GM21381 (cell line): Measurements from ENCODE around the gene ARHGAP35.
"Not testable (repeated sequence)": the region's sequence is repeated elsewhere in the genome, so short reads cannot be mapped to it uniquely, and the experiment has no call there.

Source experiments
- ATAC-seq: cut with Tn5 transposase; IDR thresholded peaks from one replicate; pipeline ENCODE4 v1.9.1; 2021; ENCODE audit warnings: mild to moderate bottlenecking, moderate library complexity; ENCODE audit not compliant: unreplicated experiment

Gene ARHGAP35

GRCh38 chr19:46867170-46867569 lies 6.4 kb downstream of the ARHGAP35 start:
- no peak for ATAC-seq

GRCh38 chr19:46868025-46868802 lies 7.4 kb downstream of the ARHGAP35 start:
- ATAC-seq, result no peak

- not testable (repeated sequence) for ATAC-seq
Observed at GRCh38 chr19:46871173-46871572, 10.4 kb downstream of the ARHGAP35 start.

GRCh38 chr19:46872967-46873366 lies 12.2 kb downstream of the ARHGAP35 start:
- ATAC-seq, result no peak

GRCh38 chr19:46875234-46875633 lies 14.4 kb downstream of the ARHGAP35 start:
- ATAC-seq, result no peak

- ATAC-seq, result no peak
Observed at GRCh38 chr19:46875657-46876056, 14.9 kb downstream of the ARHGAP35 start.

GRCh38 chr19:46878613-46879375 lies 18.0 kb downstream of the ARHGAP35 start:
- ATAC-seq, result no peak

- no peak for ATAC-seq
Observed at GRCh38 chr19:46880431-46880830, 19.6 kb downstream of the ARHGAP35 start.

- no peak for ATAC-seq
Observed at GRCh38 chr19:46881092-46881491, 20.3 kb downstream of the ARHGAP35 start.

GRCh38 chr19:46882034-46882433 lies 21.2 kb downstream of the ARHGAP35 start:
- ATAC-seq, result no peak

GRCh38 chr19:46882751-46883150 lies 22.0 kb downstream of the ARHGAP35 start:
- not testable (repeated sequence) for ATAC-seq

GRCh38 chr19:46885411-46885810 lies 24.6 kb downstream of the ARHGAP35 start:
- no peak for ATAC-seq

GRCh38 chr19:46886546-46887239 lies 25.9 kb downstream of the ARHGAP35 start:
- no peak for ATAC-seq

GRCh38 chr19:46887240-46887782 lies 26.5 kb downstream of the ARHGAP35 start:
- no peak for ATAC-seq

- no peak for ATAC-seq
Observed at GRCh38 chr19:46890423-46891170, 29.8 kb downstream of the ARHGAP35 start.

GRCh38 chr19:46892252-46893179 lies 31.7 kb downstream of the ARHGAP35 start:
- ATAC-seq, result no peak

- no peak for ATAC-seq
Observed at GRCh38 chr19:46896076-46896794, 35.4 kb downstream of the ARHGAP35 start.

GRCh38 chr19:46898731-46899130 lies 37.9 kb downstream of the ARHGAP35 start:
- no peak for ATAC-seq

GRCh38 chr19:46900341-46900740 lies 39.5 kb downstream of the ARHGAP35 start:
- ATAC-seq, result no peak
